A673 (cell line): ENCODE measurements around the gene CAPN13.

Experiments used
- CTCF ChIP-seq: fragments of 300-800, 200-600 bp; sonication (generic); conservative IDR thresholded peaks from 2 replicates; pipeline ENCODE4 v1.5.1; 2017; ENCODE audit warnings: low read depth, mild to moderate bottlenecking, antibody characterized with exemption, low read length, moderate library complexity, mixed read lengths
- EZH2 ChIP-seq: fragments of 200-600 bp; sonication (generic); IDR thresholded peaks from 2 replicates; pipeline ENCODE4 v1.6.1; 2017; ENCODE audit warnings: borderline replicate concordance, low read depth, mild to moderate bottlenecking, mixed read lengths, antibody characterized with exemption, low read length; ENCODE audit not compliant: poor library complexity, severe bottlenecking

- TF ChIP-seq CTCF (no peak), EZH2 (no peak)
Measured at GRCh38 chr2:30761226-30761625, 46.0 kb downstream of the CAPN13 start.
